ENCODE results near the gene HSD11B1L.

- TF ChIP-seq ZNF274 (IDR thresholded peaks at IDR 0.05; ENCODE audit: low read depth, low read length) (no peak), SUZ12 (IDR thresholded peaks at IDR 0.05; ENCODE audit: extremely low read depth, insufficient read depth, insufficient read length) (no peak), YY1 (IDR thresholded peaks at IDR 0.05; ENCODE audit: insufficient read depth, insufficient read length) (no peak)
Observed at GRCh38 chr19:5705552-5705951, 24.7 kb downstream of the HSD11B1L start.

Measured in NT2/D1 (cell line).